Activated CD8-positive, alpha-beta T cell treated with anti-CD3 and anti-CD28 coated beads for 36 hours (primary cell): ENCODE results near the gene TPM3. TPM values are rescaled to one million over a fixed set of nuclear protein-coding genes. Genes with fewer than 3 reads are reported as not detected.
A peak's percentile ranks its signal among the peaks of the same experiment; 100 is the strongest.

Experiments
- ATAC-seq: fragments of 200-7000 bp; cut with Tn5 transposase; one replicate; pipeline ENCODE4 v1.10.0; 2021; ENCODE audit warnings: mild to moderate bottlenecking, moderate library complexity
- CTCF ChIA-PET: fragments of 350-600 bp; sonication (Branson Sonifier 250); formaldehyde crosslinking; loops from one replicate; lab custom pipeline; 2021; ENCODE audit warnings: antibody characterized with exemption; lab: Charles Lee
- POLR2A ChIA-PET: fragments of 350-600 bp; sonication (Branson Sonifier 250); formaldehyde crosslinking; loops from one replicate; lab custom pipeline; 2021; ENCODE audit warnings: antibody characterized with exemption; lab: Charles Lee
- DNase-seq: peaks from one replicate; pipeline ENCODE4 v3.0.0-alpha.2; 2020
- H3K27ac Mint-ChIP-seq: one replicate; pipeline ENCODE4 v1.8.0; 2021; ENCODE audit warnings: mild to moderate bottlenecking, mixed read lengths
- H3K27me3 Mint-ChIP-seq: one replicate; pipeline ENCODE4 v1.8.0; 2021; ENCODE audit warnings: mixed read lengths
- H3K36me3 Mint-ChIP-seq: one replicate; pipeline ENCODE4 v1.8.0; 2021; ENCODE audit warnings: low read depth, mixed read lengths
- H3K4me1 Mint-ChIP-seq: one replicate; pipeline ENCODE4 v1.8.0; 2021; ENCODE audit warnings: low read depth, mixed read lengths
- H3K4me3 Mint-ChIP-seq: one replicate; pipeline ENCODE4 v1.8.0; 2021; ENCODE audit warnings: mild to moderate bottlenecking, moderate library complexity, mixed read lengths
- H3K9me3 Mint-ChIP-seq: one replicate; pipeline ENCODE4 v1.8.0; 2021; ENCODE audit warnings: mixed read lengths
- CTCF ChIP-seq: fragments of 200-600 bp; IDR thresholded peaks from one replicate; pipeline ENCODE4 v1.8.0; 2022; ENCODE audit warnings: antibody characterized with exemption, mild to moderate bottlenecking
- intact Hi-C: fragments of 100-400 bp; cut with micrococcal nuclease; formaldehyde crosslinking; loops from one replicate; pipeline ENCODE4 v1.10.0; 2022
- total RNA-seq, 2 experiments: library from RNA; stranded (reverse); gene quantifications; one replicate each; pipeline ENCODE4 v1.2.3, GENCODE V29; 2021

TPM3 gene
- total RNA-seq, 2 experiments from 2014 or later = 591 to 597 TPM

DNA sequence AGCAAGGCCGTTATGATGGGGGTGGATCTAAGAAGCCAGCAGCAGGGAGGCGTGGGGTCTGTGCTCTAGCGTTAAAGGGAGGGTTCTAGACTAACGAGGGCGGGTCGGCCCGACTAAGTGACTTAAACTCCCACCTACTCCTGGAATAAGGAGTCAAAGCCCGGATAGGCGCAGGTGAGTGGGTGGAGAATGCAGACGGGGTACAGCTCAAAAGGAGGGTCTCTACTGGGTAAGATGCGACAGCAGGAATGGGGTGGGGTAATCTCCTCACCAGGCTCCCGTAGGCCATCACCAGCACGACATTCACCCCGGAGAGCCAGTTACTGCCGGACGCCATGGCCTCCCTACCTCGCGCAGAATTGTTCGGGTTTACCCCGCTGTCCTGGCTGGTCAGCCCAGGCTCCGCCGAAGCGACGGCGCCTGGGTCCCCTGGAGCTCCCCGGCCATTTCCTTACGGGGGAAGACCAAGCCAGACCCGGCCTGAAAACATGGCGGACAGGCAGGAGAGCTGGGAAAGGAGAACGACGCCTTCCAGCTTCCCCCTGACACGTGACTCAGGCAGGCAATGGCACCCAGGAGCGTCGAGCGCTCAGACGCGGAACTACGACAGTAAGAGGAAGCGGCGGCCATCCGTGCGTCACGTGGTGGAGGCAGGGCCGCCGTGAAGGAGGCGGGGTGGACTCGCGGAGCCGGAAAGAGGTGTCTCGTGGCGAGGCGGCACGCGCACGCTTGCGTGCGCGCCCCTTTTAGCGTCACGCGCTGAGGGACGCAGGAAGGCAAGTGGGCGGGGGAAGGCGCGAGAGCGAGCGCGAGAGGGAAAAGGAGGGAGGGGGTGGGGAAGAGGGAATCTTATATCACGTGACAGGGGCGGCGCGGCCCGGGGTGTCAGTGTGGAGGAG, 28.4 kb upstream of the TPM3 start, which contains the start of gene UBAP2L:
UBAP2L (plus strand) TSS at position 885 of the 899 bp plus-strand sequence. CDS start 4,169 bp downstream, outside the sequence.
- Mint-ChIP-seq H3K36me3 (peaks cover 69% of the 10 kb centered on the region), H3K4me3 (peak within 1 kb of the TSS; percentile 96), H3K27me3 (no peaks in the 10 kb centered on the region), H3K27ac (peak within 1 kb of the TSS; percentile 98), H3K9me3 (peaks cover 7% of the 10 kb centered on the region), H3K4me1 (peaks cover 61% of the 10 kb centered on the region)
- no peak for TF ChIP-seq CTCF
- intact Hi-C loops = loop anchor here (5.0 kb wide), 2 partner anchors 38 to 52 kb away; partner anchors contain the start of gene HAX1
- ChIA-PET POLR2A (interaction anchor here (0.5 to 4.0 kb wide), 17 partner anchors 11 to 712 kb away, joined by 3 to 22 read pairs (median 3); partner anchors contain the start of gene DENND4B), CTCF (interaction anchor here (0.6 to 2.6 kb wide), 4 partner anchors 10 to 259 kb away, joined by 3 to 10 read pairs (median 4); no protein-coding TSS in a partner anchor)
- DNase-seq = peak; percentile 99
- ATAC-seq = peak; percentile 93

- peak overlapping the region; percentile 98 for H3K27ac Mint-ChIP-seq
- H3K36me3 Mint-ChIP-seq = peaks cover 67% of the 10 kb centered on the region
- ATAC-seq (no peak), DNase-seq (no peak)
- peak overlapping the region; percentile 96 for H3K4me3 Mint-ChIP-seq
- H3K27me3 Mint-ChIP-seq = no peaks in the 10 kb centered on the region
- no peak for TF ChIP-seq CTCF
- H3K9me3 Mint-ChIP-seq = peaks cover 7% of the 10 kb centered on the region
- intact Hi-C loops = no loop called here
- ChIA-PET CTCF (interaction anchor here (0.6 to 2.6 kb wide), 7 partner anchors 10 to 260 kb away, joined by 3 to 10 read pairs (median 4); no protein-coding TSS in a partner anchor), POLR2A (interaction anchor here (0.5 to 4.0 kb wide), 13 partner anchors 10 to 365 kb away, joined by 3 to 22 read pairs (median 4); no protein-coding TSS in a partner anchor)
- H3K4me1 Mint-ChIP-seq = peaks cover 55% of the 10 kb centered on the region
These were observed 27.6 kb upstream of the TPM3 start for GRCh38 chr1:154219541-154219940.

GRCh38 chr1:154218545-154218944, 26.6 kb upstream of the TPM3 start:
- no peak for ATAC-seq
- no peak for DNase-seq
- Mint-ChIP-seq H3K27me3 (no peaks in the 10 kb centered on the region), H3K36me3 (peaks cover 68% of the 10 kb centered on the region), H3K27ac (peak overlapping the region; percentile 98), H3K9me3 (peaks cover 7% of the 10 kb centered on the region), H3K4me3 (peak overlapping the region; percentile 96), H3K4me1 (peaks cover 52% of the 10 kb centered on the region)
- ChIA-PET CTCF (interaction anchor here (0.9 to 2.6 kb wide), 5 partner anchors 11 to 116 kb away, joined by 3 to 10 read pairs (median 5); no protein-coding TSS in a partner anchor), POLR2A (interaction anchor here (0.6 to 4.0 kb wide), 8 partner anchors 8 to 227 kb away, joined by 3 to 22 read pairs (median 4); no protein-coding TSS in a partner anchor)
- intact Hi-C loops = no loop called here
- no peak for TF ChIP-seq CTCF

DNA sequence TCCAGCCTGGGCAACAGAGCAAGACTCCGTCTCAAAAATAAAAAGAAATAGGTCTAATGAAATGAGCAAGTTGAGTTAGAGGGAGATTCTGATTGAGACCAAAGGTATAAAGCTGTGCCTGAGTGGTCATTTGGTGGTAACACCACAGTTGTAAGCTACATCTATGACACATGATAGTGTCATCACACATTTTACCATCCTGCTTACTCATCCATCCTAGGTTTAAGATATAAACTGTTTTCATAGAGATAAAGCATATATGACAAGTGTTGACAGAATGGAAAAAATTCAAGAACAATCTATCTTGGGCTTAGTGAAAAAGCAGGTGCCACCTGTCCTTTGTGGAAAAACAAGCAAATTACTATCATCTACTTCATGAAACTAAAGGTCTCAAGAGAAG, 21.4 kb upstream of the TPM3 start:
- DNase-seq (no peak), ATAC-seq (peak; percentile 71)
- intact Hi-C loops = no loop called here
- Mint-ChIP-seq H3K4me3 (no peak overlapping the region), H3K27me3 (no peaks in the 10 kb centered on the region), H3K4me1 (peaks cover 39% of the 10 kb centered on the region), H3K36me3 (peaks cover 53% of the 10 kb centered on the region), H3K9me3 (no peaks in the 10 kb centered on the region), H3K27ac (peak overlapping the region; percentile 72)
- no peak for TF ChIP-seq CTCF
- CTCF ChIA-PET = interaction anchor here (0.8 kb wide), 1 partner anchor 14 kb away, joined by 3 read pairs; no protein-coding TSS in a partner anchor
- POLR2A ChIA-PET = interaction anchor here (0.7 to 0.9 kb wide), 3 partner anchors 8 to 110 kb away, joined by 3 read pairs; no protein-coding TSS in a partner anchor
